ENCODE results near the gene CAMTA1.

DNA sequence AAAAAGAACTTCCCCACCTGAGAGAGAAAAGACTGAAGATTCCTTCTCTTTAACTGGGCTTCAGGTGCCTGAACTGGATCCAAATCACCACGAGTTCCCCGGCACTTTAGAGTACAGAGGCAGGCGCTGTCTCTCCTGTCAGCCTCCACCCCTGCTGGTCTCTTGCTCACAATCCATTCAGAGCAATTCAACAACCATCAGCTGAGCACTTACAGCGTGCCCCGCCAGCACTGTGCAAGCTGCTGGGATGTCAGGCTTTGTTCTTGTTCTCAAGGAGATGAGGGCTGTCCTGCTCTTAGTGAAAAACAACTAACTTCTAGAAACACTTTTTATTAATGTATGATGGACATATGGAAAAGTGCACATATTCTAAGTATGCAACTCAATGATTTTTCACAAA, 917.1 kb downstream of the CAMTA1 start:
- TF ChIP-seq, protein P1, sequence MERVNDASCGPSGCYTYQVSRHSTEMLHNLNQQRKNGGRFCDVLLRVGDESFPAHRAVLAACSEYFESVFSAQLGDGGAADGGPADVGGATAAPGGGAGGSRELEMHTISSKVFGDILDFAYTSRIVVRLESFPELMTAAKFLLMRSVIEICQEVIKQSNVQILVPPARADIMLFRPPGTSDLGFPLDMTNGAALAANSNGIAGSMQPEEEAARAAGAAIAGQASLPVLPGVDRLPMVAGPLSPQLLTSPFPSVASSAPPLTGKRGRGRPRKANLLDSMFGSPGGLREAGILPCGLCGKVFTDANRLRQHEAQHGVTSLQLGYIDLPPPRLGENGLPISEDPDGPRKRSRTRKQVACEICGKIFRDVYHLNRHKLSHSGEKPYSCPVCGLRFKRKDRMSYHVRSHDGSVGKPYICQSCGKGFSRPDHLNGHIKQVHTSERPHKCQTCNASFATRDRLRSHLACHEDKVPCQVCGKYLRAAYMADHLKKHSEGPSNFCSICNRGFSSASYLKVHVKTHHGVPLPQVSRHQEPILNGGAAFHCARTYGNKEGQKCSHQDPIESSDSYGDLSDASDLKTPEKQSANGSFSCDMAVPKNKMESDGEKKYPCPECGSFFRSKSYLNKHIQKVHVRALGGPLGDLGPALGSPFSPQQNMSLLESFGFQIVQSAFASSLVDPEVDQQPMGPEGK (CRISPR knock-in tag; IDR thresholded peaks at IDR 0.05; ENCODE audit: borderline replicate concordance) = no peak
- TF ChIP-seq, protein P2, sequence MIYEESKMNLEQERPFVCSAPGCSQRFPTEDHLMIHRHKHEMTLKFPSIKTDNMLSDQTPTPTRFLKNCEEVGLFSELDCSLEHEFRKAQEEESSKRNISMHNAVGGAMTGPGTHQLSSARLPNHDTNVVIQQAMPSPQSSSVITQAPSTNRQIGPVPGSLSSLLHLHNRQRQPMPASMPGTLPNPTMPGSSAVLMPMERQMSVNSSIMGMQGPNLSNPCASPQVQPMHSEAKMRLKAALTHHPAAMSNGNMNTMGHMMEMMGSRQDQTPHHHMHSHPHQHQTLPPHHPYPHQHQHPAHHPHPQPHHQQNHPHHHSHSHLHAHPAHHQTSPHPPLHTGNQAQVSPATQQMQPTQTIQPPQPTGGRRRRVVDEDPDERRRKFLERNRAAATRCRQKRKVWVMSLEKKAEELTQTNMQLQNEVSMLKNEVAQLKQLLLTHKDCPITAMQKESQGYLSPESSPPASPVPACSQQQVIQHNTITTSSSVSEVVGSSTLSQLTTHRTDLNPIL (CRISPR knock-in tag; IDR thresholded peaks at IDR 0.05; ENCODE audit: low read depth) = no peak
